Cardiac muscle cell (in vitro differentiated cells and primary cell): ENCODE results near the gene CD93. TPM values are rescaled to one million over a fixed set of nuclear protein-coding genes. Genes with fewer than 3 reads are reported as not detected.

Experiments
- DNase-seq, 2 donors: peaks; one replicate each; pipeline versions ENCODE4 v3.0.0 to v3.0.0-alpha.2; 2010 to 2017; ENCODE audit warnings: low read depth in 1 of 2, low spot score in 1 of 2
- H3K27ac ChIP-seq: fragments of 200-600 bp; sonication (generic); 2 replicates; pipeline ENCODE4 v1.5.1; 2016
- H3K27me3 ChIP-seq: fragments of 200-600 bp; sonication (generic); 2 replicates; pipeline ENCODE4 v1.6.0; 2016; ENCODE audit warnings: control low read depth
- H3K36me3 ChIP-seq: fragments of 200-600 bp; sonication (generic); 2 replicates; pipeline ENCODE4 v1.5.1; 2016; ENCODE audit warnings: control low read depth
- H3K4me1 ChIP-seq: fragments of 200-600 bp; sonication (generic); 2 replicates; pipeline ENCODE4 v1.8.1; 2017; ENCODE audit warnings: low read depth, mild to moderate bottlenecking, mixed run types
- H3K4me3 ChIP-seq: fragments of 200-600 bp; sonication (generic); 2 replicates; pipeline ENCODE4 v1.5.1; 2016; ENCODE audit warnings: mild to moderate bottlenecking
- H3K9me3 ChIP-seq: fragments of 200-600 bp; sonication (generic); 2 replicates; pipeline ENCODE4 v1.5.1; 2017; ENCODE audit warnings: low read depth, mild to moderate bottlenecking, control low read depth
- polyA plus RNA-seq: library from polyadenylated mRNA; unstranded; fragments of >200 nt; fragmentation: Nextera tagmentation; extraction: Ambion mirVana; gene quantifications from 2 replicates; pipeline ENCODE4 v1.2.1, GENCODE V29; 2016
- total RNA-seq: library from RNA; depleted of rRNA; stranded (reverse); fragments of >200 nt; gene quantifications from 2 replicates; pipeline ENCODE4 v1.2.3, GENCODE V29; 2016
- TF ChIP-seq, protein P1 (sequence below): IDR thresholded peaks from 2 replicates; pipeline ENCODE4 v1.5.1; 2012; ENCODE audit warnings: low read depth, mild to moderate bottlenecking, low read length

Gene CD93
- total and polyA plus RNA-seq, 2 experiments from 2014 or later: 0.15 to 0.63 TPM

DNA sequence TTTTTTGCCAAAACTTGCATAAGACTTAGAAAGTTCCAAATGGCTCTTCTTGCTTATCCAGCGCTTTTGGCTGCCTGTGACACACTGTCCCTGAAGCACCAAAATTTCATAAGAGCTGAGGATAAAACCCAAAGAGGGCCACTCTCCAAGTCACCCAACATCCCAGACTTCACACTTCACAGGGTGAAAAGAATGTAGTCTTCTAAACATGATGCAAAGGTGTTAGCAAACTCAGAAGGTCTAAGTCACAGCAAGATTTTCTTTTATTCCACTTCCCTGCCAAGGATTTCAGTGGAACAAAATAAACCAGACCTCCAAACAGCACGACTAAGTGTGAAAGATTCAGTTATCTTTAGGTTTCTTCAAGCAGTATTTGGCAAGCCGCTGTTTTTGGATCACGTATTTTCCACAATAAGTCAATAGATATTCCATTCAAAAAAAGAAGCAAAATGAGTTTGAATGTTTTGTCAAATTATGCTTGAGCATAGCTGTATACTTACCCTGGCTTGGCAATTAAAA, 44.6 kb upstream of the CD93 start:
- H3K27ac ChIP-seq: no peak overlapping the region
- peak in 1 of 2 donors; percentile 32 for DNase-seq
- no peaks in the 10 kb centered on the region for H3K9me3 ChIP-seq
- H3K36me3 ChIP-seq: no peaks in the 10 kb centered on the region
- H3K4me3 ChIP-seq: no peak overlapping the region
- H3K27me3 ChIP-seq: no peaks in the 10 kb centered on the region
- peaks cover 11% of the 10 kb centered on the region for H3K4me1 ChIP-seq
- TF ChIP-seq, protein P1, sequence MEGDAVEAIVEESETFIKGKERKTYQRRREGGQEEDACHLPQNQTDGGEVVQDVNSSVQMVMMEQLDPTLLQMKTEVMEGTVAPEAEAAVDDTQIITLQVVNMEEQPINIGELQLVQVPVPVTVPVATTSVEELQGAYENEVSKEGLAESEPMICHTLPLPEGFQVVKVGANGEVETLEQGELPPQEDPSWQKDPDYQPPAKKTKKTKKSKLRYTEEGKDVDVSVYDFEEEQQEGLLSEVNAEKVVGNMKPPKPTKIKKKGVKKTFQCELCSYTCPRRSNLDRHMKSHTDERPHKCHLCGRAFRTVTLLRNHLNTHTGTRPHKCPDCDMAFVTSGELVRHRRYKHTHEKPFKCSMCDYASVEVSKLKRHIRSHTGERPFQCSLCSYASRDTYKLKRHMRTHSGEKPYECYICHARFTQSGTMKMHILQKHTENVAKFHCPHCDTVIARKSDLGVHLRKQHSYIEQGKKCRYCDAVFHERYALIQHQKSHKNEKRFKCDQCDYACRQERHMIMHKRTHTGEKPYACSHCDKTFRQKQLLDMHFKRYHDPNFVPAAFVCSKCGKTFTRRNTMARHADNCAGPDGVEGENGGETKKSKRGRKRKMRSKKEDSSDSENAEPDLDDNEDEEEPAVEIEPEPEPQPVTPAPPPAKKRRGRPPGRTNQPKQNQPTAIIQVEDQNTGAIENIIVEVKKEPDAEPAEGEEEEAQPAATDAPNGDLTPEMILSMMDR: no peak

DNA sequence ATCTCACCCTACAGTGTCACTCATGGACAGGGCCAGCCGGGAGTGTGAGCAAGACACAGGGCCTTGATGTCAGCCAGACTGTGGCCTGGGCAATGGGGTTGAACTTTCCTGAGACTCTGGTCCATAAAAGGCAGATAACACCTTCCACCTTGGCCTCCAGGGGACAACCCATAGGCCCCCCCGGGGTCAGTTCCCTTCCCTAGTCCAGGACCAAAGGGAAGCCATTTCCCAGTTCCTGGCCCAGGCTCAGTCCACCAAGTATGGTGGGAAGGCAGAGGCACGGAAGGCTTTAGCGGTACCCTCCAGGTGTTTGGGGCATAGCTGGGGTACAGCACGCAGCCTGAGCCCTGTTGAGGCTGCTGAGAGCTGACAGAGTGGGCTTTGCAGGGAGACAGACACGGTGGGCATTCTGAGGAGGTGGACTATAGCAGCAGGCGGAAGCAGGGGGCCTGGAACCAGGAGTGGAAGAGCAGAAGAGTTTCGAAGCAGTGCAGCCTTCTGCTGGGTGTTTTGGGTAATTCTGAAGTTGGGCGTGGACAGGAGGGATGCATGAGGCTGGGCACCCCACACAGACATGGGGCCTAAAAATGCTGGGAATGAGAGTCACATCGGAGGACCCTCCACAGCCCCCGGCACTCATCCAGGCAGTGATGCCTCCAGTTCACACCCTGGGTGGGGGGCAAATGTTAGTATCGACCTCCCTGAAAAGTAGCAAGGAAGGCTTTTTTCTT, 43.9 kb upstream of the CD93 start:
- H3K27ac ChIP-seq: no peak overlapping the region
- H3K27me3 ChIP-seq: no peaks in the 10 kb centered on the region
- no peaks in the 10 kb centered on the region for H3K9me3 ChIP-seq
- no peak for DNase-seq
- H3K36me3 ChIP-seq: no peaks in the 10 kb centered on the region
- no peak overlapping the region for H3K4me3 ChIP-seq
- TF ChIP-seq, protein P1: no peak
- H3K4me1 ChIP-seq: peaks cover 11% of the 10 kb centered on the region

DNA sequence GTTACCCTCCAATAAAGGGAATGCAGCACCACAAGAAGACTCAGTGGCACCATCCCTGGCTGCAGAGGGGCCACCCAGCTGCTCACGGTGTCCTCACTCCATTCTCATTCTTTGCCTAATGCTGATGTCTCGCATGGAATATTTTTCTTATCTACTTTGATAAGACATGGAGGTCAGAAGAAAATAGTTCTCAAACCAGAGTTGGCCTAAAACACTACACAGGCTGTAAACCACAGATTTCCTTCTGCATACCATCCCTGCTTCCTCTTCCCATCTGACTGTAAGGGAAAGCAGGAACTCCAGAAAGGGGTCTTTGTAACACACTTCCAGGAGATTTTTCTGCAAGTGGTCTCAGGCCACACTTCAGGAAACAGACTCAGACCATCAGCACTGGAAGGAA, 43.1 kb upstream of the CD93 start:
- H3K27me3 ChIP-seq: no peaks in the 10 kb centered on the region
- peak in 1 of 2 donors; percentile 59 for DNase-seq
- H3K9me3 ChIP-seq: no peaks in the 10 kb centered on the region
- no peaks in the 10 kb centered on the region for H3K36me3 ChIP-seq
- H3K4me1 ChIP-seq: peaks cover 15% of the 10 kb centered on the region
- no peak overlapping the region for H3K27ac ChIP-seq
- H3K4me3 ChIP-seq: no peak overlapping the region
- TF ChIP-seq, protein P1: no peak

DNA sequence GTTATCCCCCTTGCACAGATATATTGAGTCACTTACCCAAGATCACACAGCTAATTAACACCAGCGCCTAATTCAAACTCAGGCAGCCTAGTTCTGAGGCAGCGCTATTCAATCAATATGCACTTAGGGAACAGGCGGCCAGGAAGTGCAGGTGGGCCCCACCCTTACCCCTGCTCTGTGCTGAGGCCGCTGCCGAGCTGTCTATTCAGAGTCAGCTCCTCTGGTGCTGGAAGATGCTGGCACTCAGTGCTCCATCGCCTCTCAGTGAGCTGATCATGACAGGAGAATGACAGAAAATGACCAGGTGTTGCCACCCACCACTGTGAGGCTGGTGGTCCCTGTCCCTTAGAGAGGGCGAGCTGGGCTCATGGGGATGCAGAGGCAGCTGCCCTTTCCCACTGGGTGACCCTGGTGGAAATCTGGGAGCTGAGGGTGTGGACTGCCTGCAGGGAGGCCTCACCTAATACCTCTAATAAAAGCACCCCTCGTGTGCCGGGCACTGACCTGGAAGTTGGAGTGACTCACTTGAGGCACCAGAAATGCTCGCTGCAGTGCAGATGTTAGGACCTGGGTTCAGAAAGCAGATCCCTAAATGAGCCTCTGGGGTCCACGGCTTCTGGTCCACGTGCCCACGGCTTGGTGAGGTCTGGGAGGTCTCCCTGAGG, 42.5 kb upstream of the CD93 start:
- TF ChIP-seq, protein P1: no peak
- H3K36me3 ChIP-seq: no peaks in the 10 kb centered on the region
- no peaks in the 10 kb centered on the region for H3K9me3 ChIP-seq
- no peak overlapping the region for H3K27ac ChIP-seq
- no peak for DNase-seq
- no peak overlapping the region for H3K4me3 ChIP-seq
- H3K4me1 ChIP-seq: peaks cover 15% of the 10 kb centered on the region
- H3K27me3 ChIP-seq: no peaks in the 10 kb centered on the region

DNA sequence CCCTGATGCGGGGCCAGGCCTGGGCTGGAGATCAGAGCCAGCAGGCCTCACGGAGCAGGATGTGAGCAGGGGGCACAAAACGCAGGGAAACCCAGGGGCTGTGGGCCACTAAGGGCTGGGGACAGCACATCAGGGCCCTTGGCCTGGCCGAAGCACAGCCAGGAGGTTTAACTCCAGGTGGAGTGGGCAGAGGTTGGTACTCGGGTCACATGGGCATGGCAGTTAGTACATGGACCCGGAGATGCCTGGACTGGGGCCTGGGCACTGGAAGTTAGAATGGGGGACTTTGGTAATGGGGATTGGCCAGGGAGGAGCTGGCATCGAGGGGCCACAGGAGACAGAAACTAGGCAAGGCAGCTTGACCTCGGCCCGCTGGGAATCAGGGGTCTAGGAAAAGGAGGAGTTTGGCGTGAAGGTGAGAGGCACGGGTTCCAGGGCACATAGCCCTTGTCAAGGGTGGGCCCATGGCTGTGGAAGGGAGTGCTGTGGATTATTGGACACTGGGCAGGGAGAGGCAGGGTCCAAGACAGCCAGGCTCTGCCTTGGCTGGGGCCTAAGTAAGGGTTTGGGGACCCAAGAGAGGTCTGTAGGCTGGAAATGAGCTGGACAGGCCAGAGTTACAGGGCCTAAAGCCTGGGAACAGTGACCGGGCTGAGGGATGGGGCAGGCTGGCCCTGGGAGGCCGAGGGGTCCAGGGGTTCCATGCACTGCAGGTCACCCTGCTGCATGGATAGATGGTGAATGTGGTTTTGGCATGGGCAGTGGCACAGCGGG, 41.6 kb upstream of the CD93 start:
- TF ChIP-seq, protein P1: no peak
- Histone ChIP-seq H3K4me3 (no peak overlapping the region), H3K27ac (no peak overlapping the region), H3K27me3 (no peaks in the 10 kb centered on the region), H3K9me3 (no peaks in the 10 kb centered on the region), H3K4me1 (peaks cover 12% of the 10 kb centered on the region), H3K36me3 (no peaks in the 10 kb centered on the region)
- DNase-seq: no peak
